HTR-8/SVneo (cell line): Measurements from ENCODE around the gene OBSCN.

Experiments
- DNase-seq: peaks from one replicate; pipeline ENCODE4 v3.0.0; 2011; ENCODE audit warnings: low spot score, mixed read lengths; ENCODE audit not compliant: insufficient read length
- FAIRE-seq: peaks from 2 replicates; lab custom pipeline; 2011; peaks lifted over from hg19 to GRCh38; lab: Jason Lieb, UNC

Gene OBSCN

DNA sequence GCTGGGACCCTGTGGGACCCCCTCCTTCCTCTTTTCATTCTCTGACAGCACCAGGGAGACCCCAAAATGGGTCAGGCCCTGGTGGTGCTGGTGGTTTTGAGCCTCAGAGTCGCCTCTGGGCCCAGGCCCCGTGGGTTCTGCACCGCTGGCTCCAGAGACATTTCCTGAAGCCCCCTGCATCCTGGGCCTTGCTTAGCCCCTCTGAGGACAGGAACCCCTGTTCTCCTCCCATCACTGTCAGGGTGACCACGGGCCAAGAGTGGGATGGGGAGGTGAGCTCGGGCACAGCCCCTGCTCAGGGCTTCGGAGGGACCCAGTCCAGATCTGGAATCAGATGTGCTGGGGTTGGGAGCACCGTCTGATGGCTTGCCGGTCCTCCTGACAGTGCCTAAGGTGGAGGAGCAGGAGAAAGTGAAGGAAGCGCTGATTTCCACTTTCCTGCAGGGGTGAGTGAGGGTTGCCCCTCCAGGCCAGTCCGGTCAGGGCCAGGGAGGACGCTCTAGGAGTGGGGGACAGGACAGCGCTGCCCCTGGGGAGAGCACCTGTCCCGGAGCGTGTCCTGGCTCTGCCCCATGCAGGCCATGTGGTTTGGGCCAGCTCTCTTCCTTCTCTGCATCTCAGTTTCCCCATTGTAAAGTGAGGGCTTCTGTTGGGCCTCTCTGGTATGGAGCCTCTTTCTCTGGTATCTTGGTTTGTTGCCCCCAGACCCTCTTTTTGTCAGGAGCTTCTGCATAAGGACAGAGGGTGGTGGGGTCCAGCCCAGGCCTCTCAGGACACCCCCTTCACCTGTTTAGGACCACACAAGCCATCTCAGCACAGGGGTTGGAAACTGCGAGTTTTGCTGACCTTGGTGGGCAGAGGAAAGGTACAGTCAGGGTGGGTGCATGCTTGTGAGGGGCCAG, 127.8 kb downstream of the OBSCN start:
- FAIRE-seq = no peak
- DNase-seq = no peak

DNA sequence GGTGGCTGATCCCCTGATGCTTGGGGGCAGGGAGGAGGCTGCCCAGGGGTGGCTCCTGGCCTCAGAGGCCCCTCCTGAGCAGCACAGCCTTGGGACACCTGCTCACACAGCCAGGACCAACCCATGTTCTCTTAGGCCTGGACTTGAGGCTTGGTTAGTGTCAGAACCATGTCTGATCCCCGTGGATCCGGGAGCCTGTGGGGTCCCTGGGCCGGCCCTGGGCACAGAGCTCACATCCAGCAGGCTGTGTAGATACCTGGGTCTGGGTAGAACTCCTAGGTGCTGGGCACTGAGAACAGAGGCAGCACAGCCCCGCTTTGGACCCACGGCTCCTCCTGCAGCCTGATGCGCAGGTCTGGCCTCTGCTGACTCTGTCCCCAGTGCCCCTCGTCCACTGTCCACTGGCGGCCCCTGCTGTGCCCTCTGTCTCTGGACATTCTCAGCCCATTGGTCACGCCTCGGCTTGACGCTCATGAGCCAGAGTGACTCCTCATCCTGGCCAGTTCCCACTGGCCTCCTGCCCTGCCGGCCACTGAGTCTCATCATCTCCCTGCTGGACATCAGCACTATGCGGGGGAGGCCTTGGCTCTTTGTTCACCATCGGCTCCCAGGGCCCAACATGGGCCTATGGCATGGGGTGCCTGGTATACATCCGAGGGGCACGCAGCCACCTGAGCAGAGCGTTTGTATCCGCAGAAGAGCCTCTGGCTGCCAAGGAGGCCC, 128.6 kb downstream of the OBSCN start:
- DNase-seq (no peak), FAIRE-seq (no peak)

DNA sequence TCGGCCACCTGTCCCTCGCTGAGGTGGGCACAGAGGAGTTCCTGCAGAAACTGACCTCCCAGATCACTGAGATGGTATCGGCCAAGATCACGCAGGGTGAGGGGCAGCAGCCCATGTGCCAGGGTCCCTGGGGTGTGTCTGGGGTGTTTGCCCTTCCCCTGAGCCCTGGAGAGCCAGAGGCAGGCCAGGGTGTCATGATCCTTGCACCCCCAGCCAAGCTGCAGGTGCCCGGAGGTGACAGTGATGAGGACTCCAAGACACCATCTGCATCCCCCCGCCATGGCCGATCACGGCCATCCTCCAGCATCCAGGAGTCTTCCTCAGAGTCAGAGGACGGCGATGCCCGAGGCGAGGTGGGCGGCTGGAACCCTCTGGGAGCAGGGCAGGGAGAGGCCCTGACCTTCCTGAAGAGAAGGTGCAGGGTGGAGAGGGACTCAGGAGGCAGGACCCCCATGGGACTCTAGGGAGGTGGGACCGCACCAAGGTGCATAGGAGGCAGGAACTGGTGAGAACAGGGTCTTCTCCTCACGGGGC, 129.3 kb downstream of the OBSCN start:
- DNase-seq = no peak
- FAIRE-seq = no peak

DNA sequence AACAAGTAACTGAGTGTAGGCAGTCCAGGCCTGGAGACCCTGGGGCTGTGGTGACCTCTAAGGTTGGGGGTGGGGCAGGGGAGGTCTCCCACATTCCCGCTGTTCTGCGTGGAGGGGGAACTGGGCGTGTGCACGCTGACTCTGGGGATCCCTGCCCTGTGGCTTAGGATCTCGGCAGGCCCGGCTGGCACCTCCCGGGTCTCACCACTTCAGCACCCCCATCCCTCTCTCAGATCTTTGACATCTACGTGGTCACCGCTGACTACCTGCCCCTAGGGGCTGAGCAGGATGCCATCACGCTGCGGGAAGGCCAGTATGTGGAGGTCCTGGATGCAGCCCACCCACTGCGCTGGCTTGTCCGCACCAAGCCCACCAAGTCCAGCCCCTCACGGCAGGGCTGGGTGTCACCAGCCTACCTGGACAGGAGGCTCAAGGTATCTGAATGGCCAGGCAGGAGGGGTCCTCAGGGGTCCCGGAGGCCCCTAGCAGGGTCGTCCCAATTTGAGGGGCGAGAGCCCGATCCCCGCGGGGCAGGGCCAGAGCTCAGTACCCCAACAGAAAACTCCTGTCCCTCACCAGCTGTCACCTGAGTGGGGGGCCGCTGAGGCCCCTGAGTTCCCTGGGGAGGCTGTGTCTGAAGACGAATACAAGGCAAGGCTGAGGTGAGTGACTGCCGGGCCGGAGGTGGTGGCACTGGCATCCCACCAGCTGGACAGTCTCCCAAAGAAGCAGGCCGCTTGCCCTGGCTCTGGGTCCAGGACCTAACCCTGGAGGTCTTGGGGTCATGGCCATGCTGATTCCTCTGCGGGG, 130.1 kb downstream of the OBSCN start:
- no peak for FAIRE-seq
- DNase-seq = no peak

DNA sequence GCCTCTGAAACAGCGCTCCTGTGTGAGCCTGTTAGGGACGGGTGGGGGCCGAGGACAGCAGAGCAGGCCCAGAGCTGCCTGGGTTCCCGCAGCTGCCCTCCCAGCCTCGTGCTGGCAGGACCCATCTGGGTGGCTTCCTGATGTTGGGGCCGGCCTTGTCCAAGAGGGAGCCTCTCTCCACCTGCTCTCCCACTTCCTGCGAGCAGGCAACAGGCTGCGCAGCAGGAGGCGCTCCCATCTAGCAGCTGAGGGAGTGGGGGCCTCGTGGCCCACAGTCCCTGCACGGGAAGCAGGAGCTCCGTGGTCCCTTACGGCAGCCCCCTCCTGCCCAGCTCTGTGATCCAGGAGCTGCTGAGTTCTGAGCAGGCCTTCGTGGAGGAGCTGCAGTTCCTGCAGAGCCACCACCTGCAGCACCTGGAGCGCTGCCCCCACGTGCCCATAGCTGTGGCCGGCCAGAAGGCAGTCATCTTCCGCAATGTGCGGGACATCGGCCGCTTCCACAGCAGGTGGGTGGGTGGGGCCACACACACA, 130.7 kb downstream of the OBSCN start:
- no peak for DNase-seq
- no peak for FAIRE-seq

DNA sequence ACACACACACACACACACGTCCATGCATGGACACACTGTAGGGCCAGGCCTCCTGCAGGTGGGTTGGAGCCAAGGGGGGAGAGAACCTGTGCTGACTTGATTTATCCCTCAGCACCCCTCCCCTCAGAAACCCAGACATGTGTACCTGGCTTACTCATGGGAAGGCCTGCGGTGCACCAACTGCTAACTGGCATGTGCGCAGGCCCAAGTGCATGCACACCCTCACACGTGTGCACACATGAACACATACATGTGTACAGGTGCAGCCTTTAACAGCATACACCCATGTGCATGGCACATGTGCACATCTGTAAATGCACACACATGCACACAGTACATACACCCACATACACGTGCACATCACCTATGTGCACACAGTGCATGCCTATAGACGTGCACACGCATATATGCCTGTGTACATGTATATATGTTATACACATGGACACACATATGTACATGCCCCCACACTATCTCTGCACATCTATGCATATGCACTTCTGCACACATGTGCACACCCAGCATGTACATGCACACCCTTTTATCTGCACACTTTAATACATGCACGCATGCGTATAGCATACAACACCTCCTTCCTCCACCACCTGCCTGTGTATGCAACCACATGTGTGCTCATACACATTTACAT, 131.3 kb downstream of the OBSCN start:
- FAIRE-seq (peak; percentile 72), DNase-seq (no peak)

DNA sequence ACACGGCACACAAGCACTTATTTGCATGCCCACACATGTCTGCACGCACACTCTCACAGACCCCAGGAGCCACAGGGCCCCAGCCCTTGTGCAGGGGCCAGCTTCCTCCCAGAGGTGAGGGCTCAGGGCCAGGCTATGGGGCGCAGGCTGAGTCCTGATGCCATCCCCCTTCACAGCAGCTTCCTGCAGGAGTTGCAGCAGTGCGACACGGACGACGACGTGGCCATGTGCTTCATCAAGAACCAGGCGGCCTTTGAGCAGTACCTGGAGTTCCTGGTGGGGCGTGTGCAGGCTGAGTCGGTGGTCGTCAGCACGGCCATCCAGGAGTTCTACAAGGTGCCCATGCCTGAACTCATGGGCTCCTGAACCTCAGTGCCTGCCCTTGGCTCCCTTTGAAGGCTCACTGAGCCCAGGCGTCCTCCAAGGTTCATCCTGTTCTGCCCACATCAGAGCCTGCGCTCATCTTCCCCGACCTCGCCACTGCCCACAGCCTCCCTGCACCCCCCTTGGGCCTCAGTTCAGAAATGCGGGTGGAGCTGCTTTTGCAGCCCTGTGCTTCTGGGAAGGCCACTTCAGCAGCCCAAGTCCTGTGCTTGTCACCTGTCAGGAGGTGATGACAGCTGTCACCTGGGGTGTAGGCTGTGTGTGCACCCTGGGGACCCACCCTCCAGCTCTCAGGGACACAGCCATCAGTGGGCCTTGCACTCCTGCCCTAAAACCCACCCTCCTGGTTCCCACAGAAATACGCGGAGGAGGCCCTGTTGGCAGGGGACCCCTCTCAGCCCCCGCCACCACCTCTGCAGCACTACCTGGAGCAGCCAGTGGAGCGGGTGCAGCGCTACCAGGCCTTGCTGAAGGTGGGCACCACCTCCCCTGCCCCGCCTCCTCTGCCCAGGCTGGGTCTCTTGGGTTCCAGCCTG, 132.2 kb downstream of the OBSCN start:
- no peak for DNase-seq
- no peak for FAIRE-seq

DNA sequence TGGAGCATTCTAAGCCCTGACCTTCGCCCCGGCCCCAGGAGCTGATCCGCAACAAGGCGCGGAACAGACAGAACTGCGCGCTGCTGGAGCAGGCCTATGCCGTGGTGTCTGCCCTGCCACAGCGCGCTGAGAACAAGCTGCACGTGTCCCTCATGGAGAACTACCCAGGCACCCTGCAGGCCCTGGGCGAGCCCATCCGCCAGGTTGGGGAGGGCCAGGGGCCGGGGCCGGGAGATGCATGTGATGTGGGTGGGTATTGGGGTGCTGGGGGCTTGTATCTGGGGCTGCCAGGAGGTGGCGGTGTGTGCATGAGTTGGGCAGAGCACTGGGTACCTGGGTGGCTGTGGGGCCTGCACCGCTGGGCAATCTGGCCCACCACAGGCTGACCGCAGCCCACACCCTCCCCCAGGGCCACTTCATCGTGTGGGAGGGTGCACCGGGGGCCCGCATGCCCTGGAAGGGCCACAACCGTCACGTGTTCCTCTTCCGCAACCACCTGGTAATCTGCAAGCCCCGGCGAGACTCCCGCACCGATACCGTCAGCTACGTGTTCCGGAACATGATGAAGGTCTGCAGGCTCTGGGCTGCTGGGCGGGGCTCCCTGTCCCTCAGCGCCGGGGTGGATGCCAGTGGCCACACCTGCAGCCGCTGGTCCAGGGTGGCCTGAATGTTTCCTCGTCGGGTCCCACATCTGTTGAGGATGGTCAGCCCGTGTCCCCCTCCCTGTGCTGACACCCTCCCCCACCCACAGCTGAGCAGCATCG, 133.0 kb downstream of the OBSCN start:
- FAIRE-seq (no peak), DNase-seq (no peak)

DNA sequence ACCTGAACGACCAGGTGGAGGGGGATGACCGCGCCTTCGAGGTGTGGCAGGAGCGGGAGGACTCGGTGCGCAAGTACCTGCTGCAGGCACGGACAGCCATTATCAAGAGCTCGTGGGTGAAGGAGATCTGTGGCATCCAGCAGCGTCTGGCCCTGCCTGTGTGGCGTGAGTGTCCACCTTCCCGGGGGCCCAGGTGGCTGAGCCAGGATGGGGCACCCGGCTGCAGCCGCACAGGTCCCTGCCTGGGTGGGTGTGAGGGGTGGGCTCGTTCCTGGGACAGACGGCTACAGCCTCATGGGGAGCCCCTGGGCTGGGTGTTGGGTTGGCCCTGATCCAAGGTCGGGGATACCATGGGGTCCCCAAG, 133.6 kb downstream of the OBSCN start:
- DNase-seq (no peak), FAIRE-seq (no peak)

DNA sequence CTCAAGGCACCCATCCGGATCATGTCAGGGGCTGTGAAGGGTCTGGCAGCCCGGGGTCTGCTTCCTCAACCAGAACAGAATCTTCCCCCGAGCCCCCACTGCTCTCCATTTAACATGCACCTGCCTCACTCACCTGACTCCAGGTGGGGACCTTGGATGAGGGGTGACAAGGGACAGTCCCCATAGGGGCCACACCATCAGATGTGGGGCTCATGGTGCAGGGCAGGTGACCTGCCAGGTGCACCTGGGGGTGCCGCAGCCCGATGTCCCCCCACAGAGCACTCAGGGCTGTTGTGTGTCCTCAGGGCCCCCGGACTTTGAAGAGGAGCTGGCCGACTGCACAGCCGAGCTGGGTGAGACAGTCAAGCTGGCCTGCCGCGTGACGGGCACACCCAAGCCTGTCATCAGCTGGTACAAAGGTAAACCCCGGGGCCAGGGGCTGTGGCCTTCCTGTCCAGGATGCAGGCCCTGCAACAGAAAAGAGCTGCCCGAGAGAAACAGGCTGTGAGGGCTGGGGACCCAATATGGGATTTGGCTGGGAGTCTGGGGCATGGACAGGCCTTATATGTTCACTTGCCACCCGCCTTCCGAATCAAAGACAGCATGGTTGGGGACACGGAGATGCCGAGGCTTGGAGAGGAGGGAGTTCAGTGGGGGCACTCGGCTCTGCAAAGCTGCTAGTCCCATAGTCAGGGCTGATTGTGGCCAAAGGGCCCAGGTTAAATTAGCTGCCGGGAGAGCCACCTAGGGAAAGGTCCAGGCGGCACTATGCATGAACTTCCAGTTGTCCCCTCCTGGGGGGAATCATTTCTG, 134.2 kb downstream of the OBSCN start:
- no peak for FAIRE-seq
- DNase-seq = no peak

DNA sequence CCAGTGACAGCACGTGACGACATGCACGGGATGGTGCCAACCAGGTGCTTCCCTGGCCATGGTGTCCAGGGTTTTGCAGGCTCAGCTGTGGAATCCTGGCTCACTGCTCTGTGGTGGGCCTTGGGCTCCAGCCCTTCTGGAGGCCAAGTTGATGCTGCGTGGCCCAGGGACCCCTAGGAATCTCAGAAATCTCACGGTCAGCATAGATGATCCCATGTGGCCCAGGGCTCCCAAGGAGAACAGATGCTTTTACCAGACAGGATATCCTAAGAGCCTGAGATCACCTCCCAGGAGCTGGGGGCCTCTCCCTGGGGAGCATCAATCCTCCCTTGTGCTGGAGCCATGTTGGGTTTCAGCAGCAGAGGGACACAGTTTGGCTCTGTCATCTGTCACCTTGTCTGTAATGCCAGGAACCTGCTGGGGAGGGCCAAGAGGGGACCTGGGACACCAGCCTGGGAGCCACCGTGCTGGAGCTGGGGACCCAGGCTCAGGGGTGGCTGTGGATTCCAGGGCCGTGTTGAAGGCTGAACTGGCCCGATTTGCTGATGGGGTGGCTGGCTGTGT, 134.9 kb downstream of the OBSCN start:
- no peak for DNase-seq
- no peak for FAIRE-seq

DNA sequence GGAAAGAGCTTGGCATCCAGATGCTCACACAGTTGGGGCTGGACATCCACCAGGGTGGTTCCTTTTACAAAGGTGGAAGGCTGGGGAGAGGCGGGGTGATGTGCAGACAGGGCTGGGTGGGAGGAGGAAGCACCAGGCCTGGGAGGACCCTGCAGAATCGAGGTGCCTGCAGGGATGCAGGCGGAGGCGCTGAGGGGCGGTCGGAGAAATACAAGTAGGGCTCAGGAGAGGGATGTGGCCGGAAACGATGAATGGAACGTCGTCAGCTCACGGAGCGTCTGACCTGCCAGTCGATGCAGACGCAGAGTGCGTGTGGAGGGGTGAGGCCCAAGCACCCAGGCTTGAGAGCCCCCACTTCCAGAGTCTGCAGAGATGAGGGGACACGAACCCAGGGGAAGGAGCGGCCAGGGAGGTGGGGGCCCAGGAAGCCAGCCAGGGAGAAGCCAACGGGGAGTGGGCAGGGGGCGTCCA, 135.4 kb downstream of the OBSCN start:
- no peak for FAIRE-seq
- DNase-seq = no peak

DNA sequence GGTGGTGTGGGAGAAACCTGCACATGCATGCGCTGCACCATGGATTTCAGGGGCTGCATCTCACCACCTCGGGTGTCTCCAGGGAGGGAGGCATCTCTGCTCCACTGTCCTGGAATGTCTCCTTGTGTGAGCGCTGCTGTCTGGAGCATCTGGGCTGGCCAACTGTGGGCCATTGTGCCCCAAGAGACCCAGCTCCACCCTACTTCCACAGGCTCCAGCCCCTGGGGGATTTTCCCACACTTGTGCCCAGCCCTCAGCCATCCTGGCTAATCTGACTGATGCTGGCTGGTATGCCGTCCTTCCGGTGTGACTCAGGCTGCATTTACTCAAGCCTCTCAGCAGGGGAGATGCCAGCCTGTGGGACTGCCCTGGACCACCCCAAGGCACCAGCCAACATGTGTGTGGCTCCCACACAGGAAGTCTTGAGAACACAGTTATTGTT, 136.8 kb downstream of the OBSCN start:
- no peak for FAIRE-seq
- no peak for DNase-seq

DNA sequence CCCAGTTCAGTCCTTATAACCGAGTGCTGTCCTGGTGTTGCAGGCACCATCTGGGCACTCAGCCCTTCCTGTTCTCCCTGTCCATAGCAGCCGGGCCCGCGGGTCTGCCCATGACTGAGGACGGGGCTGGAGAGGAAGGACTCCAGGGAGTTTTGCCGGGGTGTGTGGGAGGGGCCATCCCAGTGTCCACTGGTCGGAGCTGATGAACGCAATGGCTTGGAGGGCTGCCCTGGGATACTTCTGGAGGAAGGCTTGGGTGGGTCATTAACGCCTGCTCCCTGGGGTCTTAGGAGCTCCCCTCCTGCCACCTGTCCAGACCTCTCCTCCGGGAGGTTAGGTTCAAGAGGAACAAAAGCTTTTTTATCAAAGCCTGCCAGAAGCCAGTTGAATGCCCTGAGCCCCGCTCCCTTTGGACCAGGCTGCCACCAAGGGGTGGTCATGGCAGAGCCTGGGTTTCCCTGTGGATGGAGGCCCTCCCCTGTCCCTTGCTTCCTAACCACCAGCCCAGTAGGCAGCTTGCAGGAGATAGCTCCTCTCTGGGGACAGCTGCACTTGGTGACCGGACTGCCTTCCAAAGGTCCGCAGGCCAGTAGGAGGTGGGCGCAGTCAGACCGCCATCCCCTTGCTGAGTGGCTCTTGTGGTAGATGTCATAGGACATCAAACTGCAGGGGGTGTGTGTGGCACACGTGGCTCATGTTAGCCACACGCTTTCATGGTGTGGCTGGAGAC, 137.5 kb downstream of the OBSCN start:
- DNase-seq (no peak), FAIRE-seq (no peak)

DNA sequence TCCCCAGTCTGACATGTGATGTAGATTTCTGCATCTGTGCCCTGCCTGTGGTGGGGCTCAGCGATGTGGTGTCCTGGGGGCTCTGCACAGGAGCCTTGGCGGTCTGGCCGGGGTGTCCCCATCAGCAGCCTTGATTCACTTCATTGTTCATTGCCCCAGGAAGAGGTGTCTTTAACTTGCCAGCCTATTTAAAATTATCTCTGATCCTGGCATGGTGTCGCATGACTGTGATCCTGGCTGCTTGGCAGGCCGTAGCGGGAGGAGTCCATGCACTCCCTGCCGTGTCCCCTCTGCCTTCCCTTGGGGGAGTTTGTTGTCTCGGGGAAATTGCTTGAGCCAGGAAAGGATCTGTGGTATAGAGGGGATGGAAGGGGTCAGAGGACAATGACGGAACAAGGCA, 138.9 kb downstream of the OBSCN start:
- no peak for FAIRE-seq
- DNase-seq = no peak

DNA sequence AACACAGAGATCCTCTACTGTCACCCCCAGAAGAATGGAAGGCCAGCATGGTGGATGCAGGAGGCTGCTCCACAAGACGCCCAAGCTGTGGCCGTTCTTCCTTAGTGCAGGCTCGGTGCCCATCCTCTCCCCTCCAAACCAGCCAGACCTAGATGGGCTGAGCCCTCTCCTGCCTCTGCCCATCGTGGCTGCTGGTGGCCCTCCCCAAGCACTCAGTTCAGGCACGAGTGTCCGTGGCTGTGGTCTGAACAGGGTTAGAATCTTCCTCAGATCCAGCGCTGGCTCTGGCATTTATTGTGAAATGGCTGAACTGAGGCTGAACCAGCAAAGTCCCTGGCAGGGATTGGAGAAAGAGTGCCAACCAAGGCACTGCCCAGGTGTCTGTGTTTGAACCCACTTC, 139.3 kb downstream of the OBSCN start:
- FAIRE-seq (peak; percentile 4), DNase-seq (no peak)
